SJCRH30 (cell line): ENCODE results near the gene HOXC10. TPM values are rescaled to one million over a fixed set of nuclear protein-coding genes. Genes with fewer than 3 reads are reported as not detected.

Experiments
- DNase-seq, 2 experiments: peaks; one replicate each; pipeline ENCODE4 v3.0.0-alpha.2; 2015 to 2020
- H3K27ac ChIP-seq: fragments of 250-450 bp; sonication (Bioruptor Pico); 2 replicates; pipeline ENCODE4 v1.5.1; 2020; ENCODE audit warnings: mild to moderate bottlenecking, moderate library complexity
- H3K27me3 ChIP-seq: fragments of 250-450 bp; sonication (Bioruptor Pico); 2 replicates; pipeline ENCODE4 v1.5.1; 2020; ENCODE audit warnings: mild to moderate bottlenecking, moderate library complexity
- H3K36me3 ChIP-seq: fragments of 250-450 bp; sonication (Bioruptor Pico); 2 replicates; pipeline ENCODE4 v1.5.1; 2020; ENCODE audit warnings: mild to moderate bottlenecking, moderate library complexity
- H3K4me1 ChIP-seq: fragments of 250-450 bp; sonication (Bioruptor Pico); 2 replicates; pipeline ENCODE4 v1.5.1; 2020; ENCODE audit warnings: mild to moderate bottlenecking, moderate library complexity
- H3K4me3 ChIP-seq: fragments of 250-450 bp; sonication (Bioruptor Pico); 2 replicates; pipeline ENCODE4 v1.5.1; 2020; ENCODE audit warnings: mild to moderate bottlenecking, moderate library complexity
- H3K9me3 ChIP-seq: fragments of 250-450 bp; sonication (Bioruptor Pico); replicated peaks from 2 replicates; pipeline ENCODE4 v1.5.1; 2020; ENCODE audit warnings: mild to moderate bottlenecking, moderate library complexity
- total RNA-seq: library from RNA; depleted of rRNA; stranded (reverse); fragments of >200 nt; shearing (Covaris generic); gene quantifications from 2 replicates; pipeline ENCODE4 v1.2.3, GENCODE V29; 2014

The HOXC10 gene
- total RNA-seq, 1 experiment from 2014 or later: 0.71 TPM

GRCh38 chr12:53994264-53995001 lies 9.5 kb downstream of the HOXC10 start:
- H3K4me3 ChIP-seq: peak overlapping the region; percentile 62; the same call in 1 of the 2 replicates
- DNase-seq: no peak
- peaks cover 21% of the 10 kb centered on the region for H3K27me3 ChIP-seq
- no peaks in the 10 kb centered on the region for H3K9me3 ChIP-seq
- H3K4me1 ChIP-seq: no peaks in the 10 kb centered on the region
- no peak overlapping the region for H3K27ac ChIP-seq
- H3K36me3 ChIP-seq: no peaks in the 10 kb centered on the region

GRCh38 chr12:53995002-53995377 lies 10.0 kb downstream of the HOXC10 start:
- H3K4me1 ChIP-seq: no peaks in the 10 kb centered on the region
- no peaks in the 10 kb centered on the region for H3K9me3 ChIP-seq
- no peaks in the 10 kb centered on the region for H3K36me3 ChIP-seq
- no peak for DNase-seq
- H3K4me3 ChIP-seq: peak overlapping the region; percentile 62
- H3K27ac ChIP-seq: peak overlapping the region; percentile 80
- peaks cover 17% of the 10 kb centered on the region for H3K27me3 ChIP-seq

GRCh38 chr12:53995378-53996239 lies 10.7 kb downstream of the HOXC10 start:
- no peaks in the 10 kb centered on the region for H3K9me3 ChIP-seq
- no peaks in the 10 kb centered on the region for H3K36me3 ChIP-seq
- peak overlapping the region; percentile 62 for H3K4me3 ChIP-seq
- DNase-seq: peak; percentile 81
- H3K27ac ChIP-seq: peak overlapping the region; percentile 80
- H3K4me1 ChIP-seq: no peaks in the 10 kb centered on the region
- peaks cover 14% of the 10 kb centered on the region for H3K27me3 ChIP-seq

GRCh38 chr12:53996240-53997203 lies 11.6 kb downstream of the HOXC10 start:
- H3K27me3 ChIP-seq: peaks cover 6% of the 10 kb centered on the region; the same call in 1 of the 2 replicates
- no peak for DNase-seq

GRCh38 chr12:53997204-53998109 lies 12.5 kb downstream of the HOXC10 start:
- DNase-seq: no peak
- H3K27ac ChIP-seq: no peak overlapping the region
- H3K36me3 ChIP-seq: no peaks in the 10 kb centered on the region
- H3K27me3 ChIP-seq: no peaks in the 10 kb centered on the region; the same call in 1 of the 2 replicates
- H3K4me1 ChIP-seq: no peaks in the 10 kb centered on the region
- no peaks in the 10 kb centered on the region for H3K9me3 ChIP-seq
- H3K4me3 ChIP-seq: no peak overlapping the region

More at GRCh38 chr12:53996240-53997203, 11.6 kb downstream of the HOXC10 start:
- H3K9me3 ChIP-seq: no peaks in the 10 kb centered on the region
- peak overlapping the region; percentile 62 for H3K4me3 ChIP-seq
- H3K27ac ChIP-seq: peak overlapping the region; percentile 80; the same call in 1 of the 2 replicates
- no peaks in the 10 kb centered on the region for H3K4me1 ChIP-seq
- H3K36me3 ChIP-seq: no peaks in the 10 kb centered on the region

- Histone ChIP-seq H3K27me3 (no peaks in the 10 kb centered on the region), H3K9me3 (no peaks in the 10 kb centered on the region), H3K4me1 (no peaks in the 10 kb centered on the region), H3K36me3 (no peaks in the 10 kb centered on the region), H3K27ac (no peak overlapping the region), H3K4me3 (no peak overlapping the region)
- no peak for DNase-seq
Measured at GRCh38 chr12:53998110-53998899, 13.4 kb downstream of the HOXC10 start.

- Histone ChIP-seq H3K4me3 (no peak overlapping the region), H3K27ac (no peak overlapping the region), H3K36me3 (no peaks in the 10 kb centered on the region), H3K27me3 (no peaks in the 10 kb centered on the region), H3K4me1 (no peaks in the 10 kb centered on the region), H3K9me3 (no peaks in the 10 kb centered on the region)
- no peak for DNase-seq
Measured at GRCh38 chr12:53998900-53999236, 13.9 kb downstream of the HOXC10 start.

- Histone ChIP-seq H3K4me3 (peak overlapping the region; percentile 73), H3K4me1 (no peaks in the 10 kb centered on the region), H3K9me3 (no peaks in the 10 kb centered on the region), H3K36me3 (no peaks in the 10 kb centered on the region), H3K27me3 (no peaks in the 10 kb centered on the region), H3K27ac (peak overlapping the region; percentile 62)
- peak; percentile 75 to 79 for DNase-seq
Measured at GRCh38 chr12:53999559-54000115, 14.7 kb downstream of the HOXC10 start.

GRCh38 chr12:54000116-54001114 lies 15.5 kb downstream of the HOXC10 start, which contains the start of gene HOXC9:
Gene HOXC9, plus strand, starts transcription at chr12:54000161. Its CDS starts 28 bp downstream, at chr12:54000189.
- DNase-seq: peak in 1 of 2 experiments; percentile 43
- Histone ChIP-seq H3K4me3 (peak within 1 kb of the TSS; percentile 73), H3K27me3 (no peaks in the 10 kb centered on the region), H3K9me3 (no peaks in the 10 kb centered on the region), H3K36me3 (no peaks in the 10 kb centered on the region), H3K27ac (peak within 1 kb of the TSS; percentile 62), H3K4me1 (no peaks in the 10 kb centered on the region)

GRCh38 chr12:54001283-54002187 lies 16.6 kb downstream of the HOXC10 start:
- H3K4me1 ChIP-seq: no peaks in the 10 kb centered on the region
- no peaks in the 10 kb centered on the region for H3K9me3 ChIP-seq
- H3K27ac ChIP-seq: no peak overlapping the region
- no peak for DNase-seq
- H3K36me3 ChIP-seq: no peaks in the 10 kb centered on the region
- H3K4me3 ChIP-seq: peak overlapping the region; percentile 73; the same call in 1 of the 2 replicates
- H3K27me3 ChIP-seq: peaks cover 5% of the 10 kb centered on the region
